ENCODE data around the gene RARG. TPM values are rescaled to one million over a fixed set of nuclear protein-coding genes. Genes with fewer than 3 reads are reported as not detected.

Gene RARG
- total and polyA plus RNA-seq, 2 of the 8 experiments (the other 6 are each of a cell fraction or from before 2014, with no cell fraction given) = 68.6 to 68.9 TPM

DNA sequence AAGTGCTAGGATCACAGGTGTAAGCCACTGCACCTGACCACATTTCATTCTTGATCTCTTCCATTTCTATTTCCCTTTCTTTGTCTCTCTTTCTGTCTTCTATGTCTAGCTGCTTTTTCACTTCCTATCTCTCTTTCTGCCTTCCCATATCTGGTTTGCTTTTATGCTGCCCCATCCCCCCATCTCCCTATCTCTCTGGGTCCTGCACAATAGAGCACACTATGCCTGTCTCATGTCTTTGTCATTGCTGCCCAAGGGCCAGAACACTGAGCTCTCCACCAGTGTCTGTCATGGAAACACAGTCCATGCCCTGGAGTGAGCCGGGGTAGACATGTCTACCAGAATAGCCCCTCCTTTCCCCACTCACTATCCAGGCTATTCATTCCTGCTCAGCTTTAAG is 12.3 kb upstream of the RARG start (continued):
- TF ChIP-seq, protein P1, sequence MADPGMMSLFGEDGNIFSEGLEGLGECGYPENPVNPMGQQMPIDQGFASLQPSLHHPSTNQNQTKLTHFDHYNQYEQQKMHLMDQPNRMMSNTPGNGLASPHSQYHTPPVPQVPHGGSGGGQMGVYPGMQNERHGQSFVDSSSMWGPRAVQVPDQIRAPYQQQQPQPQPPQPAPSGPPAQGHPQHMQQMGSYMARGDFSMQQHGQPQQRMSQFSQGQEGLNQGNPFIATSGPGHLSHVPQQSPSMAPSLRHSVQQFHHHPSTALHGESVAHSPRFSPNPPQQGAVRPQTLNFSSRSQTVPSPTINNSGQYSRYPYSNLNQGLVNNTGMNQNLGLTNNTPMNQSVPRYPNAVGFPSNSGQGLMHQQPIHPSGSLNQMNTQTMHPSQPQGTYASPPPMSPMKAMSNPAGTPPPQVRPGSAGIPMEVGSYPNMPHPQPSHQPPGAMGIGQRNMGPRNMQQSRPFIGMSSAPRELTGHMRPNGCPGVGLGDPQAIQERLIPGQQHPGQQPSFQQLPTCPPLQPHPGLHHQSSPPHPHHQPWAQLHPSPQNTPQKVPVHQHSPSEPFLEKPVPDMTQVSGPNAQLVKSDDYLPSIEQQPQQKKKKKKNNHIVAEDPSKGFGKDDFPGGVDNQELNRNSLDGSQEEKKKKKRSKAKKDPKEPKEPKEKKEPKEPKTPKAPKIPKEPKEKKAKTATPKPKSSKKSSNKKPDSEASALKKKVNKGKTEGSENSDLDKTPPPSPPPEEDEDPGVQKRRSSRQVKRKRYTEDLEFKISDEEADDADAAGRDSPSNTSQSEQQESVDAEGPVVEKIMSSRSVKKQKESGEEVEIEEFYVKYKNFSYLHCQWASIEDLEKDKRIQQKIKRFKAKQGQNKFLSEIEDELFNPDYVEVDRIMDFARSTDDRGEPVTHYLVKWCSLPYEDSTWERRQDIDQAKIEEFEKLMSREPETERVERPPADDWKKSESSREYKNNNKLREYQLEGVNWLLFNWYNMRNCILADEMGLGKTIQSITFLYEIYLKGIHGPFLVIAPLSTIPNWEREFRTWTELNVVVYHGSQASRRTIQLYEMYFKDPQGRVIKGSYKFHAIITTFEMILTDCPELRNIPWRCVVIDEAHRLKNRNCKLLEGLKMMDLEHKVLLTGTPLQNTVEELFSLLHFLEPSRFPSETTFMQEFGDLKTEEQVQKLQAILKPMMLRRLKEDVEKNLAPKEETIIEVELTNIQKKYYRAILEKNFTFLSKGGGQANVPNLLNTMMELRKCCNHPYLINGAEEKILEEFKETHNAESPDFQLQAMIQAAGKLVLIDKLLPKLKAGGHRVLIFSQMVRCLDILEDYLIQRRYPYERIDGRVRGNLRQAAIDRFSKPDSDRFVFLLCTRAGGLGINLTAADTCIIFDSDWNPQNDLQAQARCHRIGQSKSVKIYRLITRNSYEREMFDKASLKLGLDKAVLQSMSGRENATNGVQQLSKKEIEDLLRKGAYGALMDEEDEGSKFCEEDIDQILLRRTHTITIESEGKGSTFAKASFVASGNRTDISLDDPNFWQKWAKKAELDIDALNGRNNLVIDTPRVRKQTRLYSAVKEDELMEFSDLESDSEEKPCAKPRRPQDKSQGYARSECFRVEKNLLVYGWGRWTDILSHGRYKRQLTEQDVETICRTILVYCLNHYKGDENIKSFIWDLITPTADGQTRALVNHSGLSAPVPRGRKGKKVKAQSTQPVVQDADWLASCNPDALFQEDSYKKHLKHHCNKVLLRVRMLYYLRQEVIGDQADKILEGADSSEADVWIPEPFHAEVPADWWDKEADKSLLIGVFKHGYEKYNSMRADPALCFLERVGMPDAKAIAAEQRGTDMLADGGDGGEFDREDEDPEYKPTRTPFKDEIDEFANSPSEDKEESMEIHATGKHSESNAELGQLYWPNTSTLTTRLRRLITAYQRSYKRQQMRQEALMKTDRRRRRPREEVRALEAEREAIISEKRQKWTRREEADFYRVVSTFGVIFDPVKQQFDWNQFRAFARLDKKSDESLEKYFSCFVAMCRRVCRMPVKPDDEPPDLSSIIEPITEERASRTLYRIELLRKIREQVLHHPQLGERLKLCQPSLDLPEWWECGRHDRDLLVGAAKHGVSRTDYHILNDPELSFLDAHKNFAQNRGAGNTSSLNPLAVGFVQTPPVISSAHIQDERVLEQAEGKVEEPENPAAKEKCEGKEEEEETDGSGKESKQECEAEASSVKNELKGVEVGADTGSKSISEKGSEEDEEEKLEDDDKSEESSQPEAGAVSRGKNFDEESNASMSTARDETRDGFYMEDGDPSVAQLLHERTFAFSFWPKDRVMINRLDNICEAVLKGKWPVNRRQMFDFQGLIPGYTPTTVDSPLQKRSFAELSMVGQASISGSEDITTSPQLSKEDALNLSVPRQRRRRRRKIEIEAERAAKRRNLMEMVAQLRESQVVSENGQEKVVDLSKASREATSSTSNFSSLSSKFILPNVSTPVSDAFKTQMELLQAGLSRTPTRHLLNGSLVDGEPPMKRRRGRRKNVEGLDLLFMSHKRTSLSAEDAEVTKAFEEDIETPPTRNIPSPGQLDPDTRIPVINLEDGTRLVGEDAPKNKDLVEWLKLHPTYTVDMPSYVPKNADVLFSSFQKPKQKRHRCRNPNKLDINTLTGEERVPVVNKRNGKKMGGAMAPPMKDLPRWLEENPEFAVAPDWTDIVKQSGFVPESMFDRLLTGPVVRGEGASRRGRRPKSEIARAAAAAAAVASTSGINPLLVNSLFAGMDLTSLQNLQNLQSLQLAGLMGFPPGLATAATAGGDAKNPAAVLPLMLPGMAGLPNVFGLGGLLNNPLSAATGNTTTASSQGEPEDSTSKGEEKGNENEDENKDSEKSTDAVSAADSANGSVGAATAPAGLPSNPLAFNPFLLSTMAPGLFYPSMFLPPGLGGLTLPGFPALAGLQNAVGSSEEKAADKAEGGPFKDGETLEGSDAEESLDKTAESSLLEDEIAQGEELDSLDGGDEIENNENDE (IDR thresholded peaks at IDR 0.05; ENCODE audit: insufficient replicate concordance, low read length) = no peak
- TF ChIP-seq RXRA (IDR thresholded peaks at IDR 0.05; ENCODE audit: insufficient read depth, low read depth, low read length) (no peak), KDM4A (IDR thresholded peaks at IDR 0.05; ENCODE audit: low read depth, low read length, severe bottlenecking) (no peak)
